ENCODE measurements around the gene PRSS36.
"Not testable (repeated sequence)": the region's sequence is repeated elsewhere in the genome, so short reads cannot be mapped to it uniquely, and the experiment has no call there.

The PRSS36 gene

DNA sequence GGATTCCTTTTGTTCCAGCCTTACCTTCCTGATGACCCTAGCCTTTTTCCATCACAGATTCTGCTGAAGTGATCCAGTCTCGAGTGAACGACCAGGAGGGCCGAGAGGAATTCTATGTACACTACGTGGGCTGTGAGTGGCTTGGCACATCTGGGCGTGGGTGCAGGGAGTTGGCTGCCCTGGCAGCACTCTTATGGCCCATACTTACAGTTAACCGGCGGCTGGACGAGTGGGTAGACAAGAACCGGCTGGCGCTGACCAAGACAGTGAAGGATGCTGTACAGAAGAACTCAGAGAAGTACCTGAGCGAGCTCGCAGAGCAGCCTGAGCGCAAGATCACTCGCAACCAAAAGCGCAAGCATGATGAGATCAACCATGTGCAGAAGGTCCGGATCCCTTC lies 29.7 kb downstream of the PRSS36 start:
- DNase-seq (ENCODE audit: low read depth): no peak

DNA sequence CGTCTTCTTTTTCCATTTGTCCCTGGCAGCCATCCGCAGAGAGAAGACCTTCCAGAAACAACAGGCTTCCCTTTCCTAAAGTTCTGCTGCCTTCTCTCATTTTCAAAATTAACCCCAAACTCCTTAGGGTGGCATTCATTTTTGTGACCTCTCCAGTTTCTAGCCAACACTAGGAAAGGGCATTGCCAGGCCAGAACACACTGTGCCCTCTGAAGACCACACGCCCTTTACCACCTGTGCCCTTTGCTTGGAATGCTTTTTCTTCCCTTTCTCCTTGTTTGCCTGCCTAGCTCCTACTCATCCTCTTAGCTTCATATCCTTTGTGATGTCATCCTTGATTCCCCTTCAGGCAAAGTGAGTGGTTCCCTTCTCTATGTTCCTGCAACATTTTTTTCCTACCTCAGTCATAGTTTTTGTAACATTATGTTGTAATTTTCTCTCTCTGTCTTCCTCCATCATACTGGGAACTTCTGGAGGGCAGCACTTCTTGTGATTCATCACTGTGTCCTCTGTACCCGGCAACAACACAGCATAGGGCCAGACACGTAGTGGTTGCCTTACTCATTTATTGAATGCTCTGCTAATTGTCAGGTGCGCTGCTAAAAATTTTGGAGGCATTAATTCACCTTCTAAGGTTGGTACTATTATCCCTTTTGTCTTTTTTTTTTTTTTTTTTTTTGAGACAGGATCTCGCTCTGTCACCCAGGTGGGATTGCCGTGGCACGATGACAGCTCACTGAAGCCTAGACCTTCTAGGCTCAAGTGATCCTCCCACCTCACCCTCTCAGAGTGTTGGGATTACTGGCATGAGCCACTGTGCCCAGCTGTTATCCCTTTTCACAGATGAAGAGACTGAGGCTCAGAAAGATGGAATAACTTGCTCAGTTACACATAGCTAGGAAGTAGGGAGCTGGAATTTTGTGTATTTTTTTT lies 31.4 kb downstream of the PRSS36 start:
- DNase-seq (ENCODE audit: low read depth): peak; percentile 92

DNA sequence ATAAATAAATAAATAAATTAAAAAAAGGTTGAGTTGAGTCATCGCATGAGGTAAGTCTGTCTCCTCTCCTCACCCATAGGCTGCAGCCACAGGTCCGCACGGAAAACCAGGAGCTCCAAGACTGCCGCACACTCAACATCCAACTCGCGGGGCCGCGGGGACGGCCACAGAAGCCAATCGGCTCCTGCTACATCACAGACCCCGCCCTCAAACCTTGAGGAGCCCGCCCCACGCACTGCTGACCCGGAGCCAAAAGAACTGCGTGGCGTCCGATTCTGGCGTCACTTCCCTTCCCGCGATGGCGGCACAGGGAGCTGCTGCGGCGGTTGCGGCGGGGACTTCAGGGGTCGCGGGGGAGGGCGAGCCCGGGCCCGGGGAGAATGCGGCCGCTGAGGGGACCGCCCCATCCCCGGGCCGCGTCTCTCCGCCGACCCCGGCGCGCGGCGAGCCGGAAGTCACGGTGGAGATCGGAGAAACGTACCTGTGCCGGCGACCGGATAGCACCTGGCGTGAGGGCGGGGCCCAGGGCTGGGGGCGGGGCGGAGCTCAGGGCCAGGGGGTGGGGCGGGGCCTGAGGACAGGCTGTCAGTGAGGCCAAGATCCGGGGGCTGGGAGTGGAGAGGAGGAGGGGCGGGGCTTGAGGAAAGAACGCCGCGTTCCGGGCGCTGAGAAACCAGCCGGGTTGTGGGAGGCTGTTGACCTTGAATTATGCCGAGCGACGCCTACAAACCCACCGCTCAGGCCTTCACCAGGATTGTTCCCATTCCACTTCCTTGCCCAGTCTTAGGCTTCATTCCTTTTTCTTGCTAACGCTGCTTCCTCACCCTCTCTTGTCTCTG lies 32.3 kb downstream of the PRSS36 start, which contains the start of gene KAT8:
TSS of gene KAT8 (plus strand) at position 281 of the 839 bp plus-strand sequence. CDS start at position 299, 18 bp downstream.
- peak; percentile 99 for DNase-seq (ENCODE audit: low read depth)

DNA sequence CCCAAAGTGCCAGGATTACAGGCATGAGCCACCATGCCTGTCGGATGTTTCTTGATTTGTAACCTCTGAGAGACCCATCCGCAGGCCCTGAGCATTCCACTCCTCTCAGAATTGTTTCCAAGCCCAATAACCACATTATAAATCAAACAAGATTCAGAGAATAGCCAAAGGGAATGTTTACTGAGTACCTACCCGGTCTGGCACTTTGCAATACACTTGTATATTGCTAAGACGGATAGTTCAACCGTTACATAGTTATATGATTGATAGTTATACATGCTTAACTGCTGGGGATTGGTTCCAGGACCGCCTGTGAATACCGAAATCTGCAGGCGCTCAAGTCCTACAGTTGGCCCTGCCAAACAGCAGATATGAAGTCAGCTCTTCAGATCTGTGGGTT lies 35.4 kb downstream of the PRSS36 start:
- no peak for DNase-seq (ENCODE audit: low read depth)

DNA sequence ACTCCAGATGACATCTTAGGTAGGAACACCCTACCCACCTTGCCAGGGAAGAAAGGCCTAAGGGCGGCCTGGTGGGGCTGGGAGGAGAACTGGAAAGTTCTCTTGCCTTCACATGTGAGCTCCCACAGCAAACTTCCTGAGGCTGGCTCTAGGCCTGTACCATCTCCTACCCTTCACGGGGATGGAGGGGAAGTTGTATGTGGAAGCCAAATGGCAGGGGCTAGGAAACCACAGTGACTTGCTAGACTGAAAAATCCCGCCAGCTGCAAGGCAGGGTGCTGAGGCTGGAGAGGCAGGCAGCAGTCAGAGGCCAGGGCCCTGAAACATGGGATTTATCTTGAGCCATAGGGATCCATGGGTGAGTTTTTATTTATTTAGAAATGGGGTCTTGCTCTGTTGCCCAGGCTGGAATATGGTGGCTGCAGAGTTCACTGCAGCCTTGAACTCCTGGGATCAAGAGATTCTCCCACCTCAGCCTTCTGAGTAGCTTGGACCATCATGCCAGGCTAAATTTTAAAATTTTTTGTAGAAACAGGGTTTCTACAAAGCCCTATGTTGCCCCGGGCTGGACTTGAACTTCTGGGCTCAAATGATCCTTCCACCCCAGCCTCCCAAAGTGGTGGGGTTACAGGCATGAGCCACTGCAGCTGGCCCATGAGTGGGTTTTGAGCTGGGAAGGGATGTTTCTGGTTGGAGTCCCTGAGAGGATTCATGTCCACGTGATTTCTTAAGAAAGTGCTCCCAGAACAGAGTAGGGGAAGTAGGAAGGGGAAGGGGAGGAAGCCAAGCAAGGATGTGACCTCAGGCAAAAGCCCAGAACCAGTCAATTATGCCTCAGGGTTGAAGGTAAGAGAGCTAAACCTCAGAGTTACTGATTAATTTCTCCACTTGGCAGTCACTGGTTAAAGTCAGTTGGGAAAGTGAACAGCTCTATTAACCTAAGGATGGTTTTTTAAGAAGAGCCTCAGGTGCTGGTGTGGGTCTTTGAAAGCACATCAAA lies 36.4 kb downstream of the PRSS36 start:
- DNase-seq (ENCODE audit: low read depth): no peak

DNA sequence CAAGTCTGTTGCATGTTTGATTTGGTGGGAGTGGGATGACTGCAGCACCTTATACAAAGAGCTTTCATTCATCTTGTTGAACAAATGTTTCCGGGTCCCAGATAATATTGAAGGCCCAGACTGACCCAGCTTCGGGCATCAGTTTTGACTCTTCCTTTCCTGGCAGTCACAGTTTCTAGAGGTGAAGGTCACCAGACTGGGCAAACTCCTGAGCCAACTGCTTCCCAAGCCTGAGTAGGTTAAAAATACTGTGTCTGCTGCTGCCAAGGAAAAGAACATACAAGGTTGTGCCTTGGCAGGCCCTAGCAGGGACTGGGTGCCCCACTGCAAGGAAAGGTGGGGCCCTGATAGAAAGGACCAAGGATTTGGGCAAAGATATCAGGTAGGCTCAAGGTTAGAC lies 37.2 kb downstream of the PRSS36 start:
- DNase-seq (ENCODE audit: low read depth): no peak

DNA sequence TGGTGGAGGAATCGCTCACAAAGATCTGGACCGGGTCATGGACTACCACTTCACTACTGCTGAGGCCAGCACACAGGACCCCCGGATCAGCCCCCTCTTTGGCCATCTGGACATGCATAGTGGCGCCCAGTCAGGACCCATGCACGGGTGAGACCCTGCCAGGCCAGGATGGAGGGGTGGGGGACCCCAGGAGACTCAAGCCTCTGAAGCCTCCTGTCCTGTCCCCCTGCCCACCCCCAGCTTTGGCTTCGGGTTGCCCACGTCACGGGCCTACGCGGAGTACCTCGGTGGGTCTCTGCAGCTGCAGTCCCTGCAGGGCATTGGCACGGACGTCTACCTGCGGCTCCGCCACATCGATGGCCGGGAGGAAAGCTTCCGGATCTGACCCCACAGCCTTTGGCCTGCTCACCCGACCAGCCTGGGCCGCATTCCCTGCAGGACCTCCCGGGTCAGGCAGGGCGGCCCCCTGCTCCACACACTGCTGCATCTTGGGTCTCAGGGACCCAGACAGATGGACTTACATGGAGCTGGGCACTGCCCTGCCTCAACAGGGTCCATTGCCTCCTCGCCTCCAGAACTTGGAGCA lies 37.9 kb downstream of the PRSS36 start:
- DNase-seq (ENCODE audit: low read depth): no peak

DNA sequence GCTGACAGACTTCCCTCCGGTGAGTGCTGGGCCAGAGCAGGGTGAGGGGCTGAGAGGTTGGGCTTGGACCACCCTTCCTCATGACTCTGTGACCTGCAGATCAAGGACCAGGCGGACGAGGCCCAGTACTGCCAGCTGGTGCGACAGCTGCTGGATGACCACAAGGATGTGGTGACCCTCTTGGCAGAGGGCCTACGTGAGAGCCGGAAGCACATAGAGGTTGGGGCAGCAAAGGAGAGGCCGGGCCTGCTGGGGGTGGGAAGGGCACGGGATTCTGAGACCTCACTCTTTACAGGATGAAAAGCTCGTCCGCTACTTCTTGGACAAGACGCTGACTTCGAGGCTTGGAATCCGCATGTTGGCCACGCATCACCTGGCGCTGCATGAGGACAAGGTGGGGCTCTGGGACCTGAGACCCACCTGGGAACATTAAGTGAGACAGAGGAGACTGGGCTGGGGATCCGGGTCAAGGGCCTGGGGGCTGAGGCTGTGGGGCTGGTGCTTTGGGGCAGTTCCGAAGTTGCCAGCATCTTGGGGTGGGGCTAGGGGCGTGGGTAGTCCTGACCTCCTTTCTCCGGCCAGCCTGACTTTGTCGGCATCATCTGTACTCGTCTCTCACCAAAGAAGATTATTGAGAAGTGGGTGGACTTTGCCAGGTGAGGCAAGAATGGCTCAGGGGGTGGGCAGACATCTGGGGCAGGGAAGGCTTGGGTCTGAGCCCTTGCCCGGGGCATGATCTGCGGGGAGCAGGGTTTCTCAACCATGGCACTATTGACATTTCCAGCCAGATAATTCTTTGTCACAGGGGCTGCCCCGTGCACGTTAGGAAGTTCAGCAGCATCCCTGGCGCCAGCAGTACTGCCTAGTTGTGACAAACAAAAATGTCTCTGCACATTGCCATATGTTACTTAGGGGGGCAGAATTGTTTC lies 39.5 kb downstream of the PRSS36 start:
- no peak for DNase-seq (ENCODE audit: low read depth)

DNA sequence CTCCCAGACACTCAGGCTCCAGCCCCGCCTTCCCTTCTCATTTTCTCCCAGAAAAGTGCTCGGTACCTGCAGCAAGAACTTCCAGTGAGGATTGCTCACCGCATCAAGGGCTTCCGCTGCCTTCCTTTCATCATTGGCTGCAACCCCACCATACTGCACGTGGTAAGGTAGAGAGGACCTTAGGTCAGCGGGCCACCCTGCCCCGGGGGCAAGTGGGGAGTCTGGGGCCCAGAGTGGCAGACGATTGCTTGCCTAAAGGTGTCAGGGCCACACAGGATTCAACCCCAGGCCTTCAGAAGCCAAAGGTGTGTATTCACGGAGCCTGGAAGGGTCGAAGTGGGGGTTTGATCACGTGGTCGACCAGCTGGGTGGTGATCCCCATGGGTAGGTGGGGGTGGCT lies 40.2 kb downstream of the PRSS36 start:
- DNase-seq (ENCODE audit: low read depth): no peak

DNA sequence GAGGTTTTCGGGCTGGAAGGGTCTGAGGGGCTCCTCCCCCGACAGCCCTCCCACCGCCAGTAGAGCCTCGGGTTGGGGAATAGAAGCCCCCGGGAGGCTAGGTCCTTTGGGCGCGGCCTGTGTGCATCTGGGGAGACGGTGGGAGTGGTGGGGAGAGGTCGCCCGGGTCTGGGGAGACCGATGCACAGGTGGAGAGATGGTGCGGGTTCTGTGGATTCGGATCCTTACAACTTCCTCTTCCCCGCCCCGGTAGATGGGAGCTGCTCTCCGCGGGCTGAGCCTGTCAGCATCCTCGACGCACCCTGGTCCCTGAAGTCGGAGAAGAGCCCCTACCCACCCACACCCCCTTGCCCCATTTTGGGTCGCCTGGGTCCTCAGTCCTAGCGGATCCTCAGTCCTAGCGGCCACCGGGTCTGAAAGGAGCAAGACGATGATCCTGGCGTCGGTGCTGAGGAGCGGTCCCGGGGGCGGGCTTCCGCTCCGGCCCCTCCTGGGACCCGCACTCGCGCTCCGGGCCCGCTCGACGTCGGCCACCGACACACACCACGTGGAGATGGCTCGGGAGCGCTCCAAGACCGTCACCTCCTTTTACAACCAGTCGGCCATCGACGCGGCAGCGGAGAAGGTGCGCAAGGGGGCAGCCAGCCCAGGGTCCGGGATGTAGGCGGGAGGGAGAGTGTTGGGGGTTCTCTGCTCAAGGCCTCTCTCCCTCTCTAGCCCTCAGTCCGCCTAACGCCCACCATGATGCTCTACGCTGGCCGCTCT lies 40.9 kb downstream of the PRSS36 start:
- DNase-seq (ENCODE audit: low read depth): no peak

DNA sequence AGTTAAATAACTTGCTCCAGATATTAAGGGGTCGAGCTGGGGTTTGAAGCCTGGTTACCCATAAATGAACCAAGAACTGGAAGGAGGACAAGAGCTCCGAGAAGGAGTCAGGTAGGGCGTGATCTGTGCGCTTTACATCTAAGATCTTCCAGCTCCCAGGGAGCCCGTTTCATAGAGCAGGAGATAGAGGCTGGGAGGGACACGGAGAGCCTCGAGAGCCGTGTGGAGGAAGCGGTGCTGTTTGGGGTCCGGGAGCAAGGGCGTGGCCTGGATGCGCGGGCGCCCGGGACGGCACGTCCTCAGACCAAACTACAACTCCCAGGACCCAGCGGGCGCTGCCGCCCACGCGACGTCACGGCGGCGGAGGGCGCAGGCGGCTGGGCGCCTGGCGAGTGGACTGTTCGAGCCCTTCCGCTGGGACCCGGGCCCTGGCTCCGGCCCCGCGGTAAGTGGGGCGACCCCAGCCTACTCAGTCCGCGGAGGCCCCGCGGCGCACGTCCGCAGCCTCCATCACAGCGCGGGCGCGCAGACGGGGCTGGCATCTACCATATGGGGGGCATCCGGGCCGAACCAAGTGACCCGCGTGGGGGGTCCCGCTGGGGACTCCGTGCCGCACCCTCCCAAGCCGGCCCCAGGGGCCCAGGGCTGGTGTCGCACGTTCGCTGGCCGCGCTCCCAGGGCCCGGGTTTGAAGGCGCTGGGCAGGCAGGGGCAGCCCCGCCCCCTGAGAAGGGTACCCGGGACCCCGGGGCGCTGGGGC lies 41.7 kb downstream of the PRSS36 start, which contains the start of gene BCKDK:
TSS of gene BCKDK (plus strand) at position 352 of the 759 bp plus-strand sequence. CDS start 838 bp downstream, outside the sequence.
- DNase-seq (ENCODE audit: low read depth): peak; percentile 59

DNA sequence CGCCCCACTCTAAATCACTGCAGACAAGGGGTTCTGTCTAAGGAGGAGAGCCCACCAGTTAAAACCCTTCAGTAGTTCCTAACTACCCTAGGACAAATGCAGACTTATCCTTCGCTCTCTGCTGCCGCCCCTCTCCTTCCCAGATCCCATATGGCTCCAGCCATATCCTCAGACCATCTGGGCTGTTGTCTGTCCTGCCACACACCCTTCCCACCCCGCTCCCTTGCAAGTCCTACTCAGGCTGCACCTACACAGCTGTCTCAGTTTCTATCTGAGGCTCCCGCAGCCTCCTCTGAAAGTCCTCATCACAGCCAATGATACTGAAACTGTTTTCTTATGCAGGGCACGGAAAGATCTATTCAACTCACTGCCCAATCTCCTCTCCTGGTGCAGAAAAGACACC lies 42.4 kb downstream of the PRSS36 start:
- DNase-seq (ENCODE audit: low read depth): no peak

DNA sequence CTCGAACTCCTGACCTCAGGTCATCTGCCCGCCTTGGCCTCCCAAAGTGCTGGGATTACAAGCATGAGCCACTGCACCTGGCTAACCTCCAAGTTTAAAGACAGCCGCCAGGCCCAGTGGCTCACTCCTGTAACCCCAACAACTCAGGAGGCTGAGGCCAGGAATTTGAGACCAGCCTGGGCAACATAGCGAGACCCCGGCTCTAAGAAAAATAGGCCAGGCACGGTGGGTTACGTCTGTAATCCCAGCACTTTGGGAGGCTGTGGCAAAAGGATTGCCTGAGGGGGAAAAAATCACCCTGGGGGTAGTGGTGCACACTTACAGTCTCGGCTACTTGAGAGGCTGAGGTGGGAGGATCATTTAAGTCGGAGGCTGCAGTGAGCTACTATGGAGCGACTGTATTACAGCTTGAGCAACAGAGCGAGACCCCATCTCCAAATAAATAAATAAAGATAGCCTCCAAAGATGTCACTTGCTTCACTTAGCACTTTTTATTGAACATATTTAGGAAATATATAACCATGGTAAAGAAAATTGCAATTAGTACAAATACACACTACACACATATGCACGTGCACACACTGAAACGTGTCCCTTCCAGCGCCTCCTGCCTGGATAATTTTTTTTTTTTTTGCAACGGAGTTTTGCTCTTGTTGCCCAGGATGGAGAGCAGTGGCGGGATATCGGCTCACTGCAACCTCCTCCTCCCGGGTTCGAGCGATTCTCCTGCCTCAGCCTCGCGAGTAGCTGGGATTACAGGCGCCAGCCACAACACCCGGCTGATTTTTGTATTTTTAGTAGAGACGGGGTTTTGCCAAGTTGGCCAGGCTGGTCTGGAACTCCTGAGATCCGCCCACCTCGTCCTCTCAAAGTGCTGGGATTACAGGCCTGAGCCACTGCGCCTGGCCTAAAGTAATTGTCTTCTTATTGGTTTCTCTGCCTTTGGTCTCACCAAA lies 43.1 kb downstream of the PRSS36 start:
- DNase-seq (ENCODE audit: low read depth): no peak

DNA sequence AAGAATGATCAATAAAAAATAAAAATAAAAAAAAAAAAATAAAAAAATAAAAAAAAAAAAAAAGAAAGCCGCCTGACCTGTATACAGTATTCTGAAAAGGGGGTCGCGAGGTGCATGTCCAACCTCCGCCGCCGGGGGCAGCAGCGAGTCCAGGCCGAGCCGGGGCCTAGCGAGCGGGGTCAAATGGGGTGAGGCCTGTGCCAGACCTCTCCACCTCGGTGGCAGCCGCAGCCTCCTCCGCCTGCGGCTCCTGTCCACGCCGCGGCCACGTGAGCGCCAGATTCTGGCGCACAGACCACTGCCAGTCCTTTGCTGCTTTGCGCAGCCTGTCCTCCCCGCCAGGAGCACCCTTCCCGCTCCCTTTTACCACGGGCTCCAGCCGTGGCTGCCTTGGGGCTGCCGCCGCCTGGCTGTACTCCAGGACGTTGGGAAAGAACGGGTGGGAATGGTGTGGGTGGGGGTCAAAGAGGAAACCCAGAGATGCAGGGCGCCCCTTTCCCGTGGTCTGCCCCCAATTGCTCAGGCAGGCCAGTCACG lies 44.1 kb downstream of the PRSS36 start:
- DNase-seq (ENCODE audit: low read depth): peak; percentile 30

DNA sequence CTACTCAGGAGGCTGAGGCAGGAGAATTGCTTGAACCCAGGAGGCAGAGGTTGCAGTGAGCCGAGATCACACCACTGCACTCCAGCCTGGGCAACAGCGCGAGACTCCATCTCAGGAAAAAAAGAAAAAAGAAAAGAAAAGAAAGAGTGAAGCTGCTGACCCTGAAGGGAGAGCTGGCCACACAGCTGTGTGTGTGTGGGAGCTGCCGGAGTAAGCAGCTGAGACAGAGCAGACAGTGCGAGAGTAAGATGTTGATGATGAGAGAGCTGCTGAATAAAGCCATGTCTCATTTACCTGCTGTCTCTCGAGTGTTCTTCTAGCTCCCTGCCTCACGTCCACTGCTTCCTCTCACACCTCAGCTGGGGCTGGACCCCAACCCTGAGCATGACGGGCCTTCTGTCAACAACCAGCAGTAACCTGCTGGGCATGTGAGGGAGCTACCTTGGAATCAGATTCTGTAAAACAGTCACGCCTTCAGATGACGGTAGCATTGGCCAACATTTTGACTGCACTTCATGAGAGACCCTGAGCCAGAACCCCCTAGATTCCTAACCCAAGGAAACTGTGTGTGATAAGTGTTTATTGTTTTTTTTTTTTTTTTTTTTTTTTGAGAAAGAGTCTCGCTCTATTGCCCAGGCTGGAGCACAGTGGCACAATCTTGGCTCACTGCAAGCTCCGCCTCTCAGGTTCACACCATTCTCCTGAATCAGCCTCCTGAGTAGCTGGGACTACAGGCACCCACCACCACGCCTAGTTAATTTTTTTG lies 48.8 kb downstream of the PRSS36 start:
- DNase-seq (ENCODE audit: low read depth): not testable (repeated sequence)

All from iris pigment epithelial cell (primary cell).